ENCODE data around the gene INPP5E. TPM values are rescaled to one million over a fixed set of nuclear protein-coding genes. Genes with fewer than 3 reads are reported as not detected.

The INPP5E gene
- total and polyA plus RNA-seq, 10 of the 15 experiments (the other 5 are each of a cell fraction or from before 2014, with no cell fraction given): 0.24 to 16.0 (median 5.3) TPM

- TF ChIP-seq CHD4 (IDR thresholded peaks at IDR 0.05): no peak
Measured at GRCh38 chr9:136431782-136432350, 7.8 kb downstream of the INPP5E start (continued).

- H3K27me3 ChIP-seq (replicated peaks in 1 of 2; ENCODE audit: control insufficient read depth in 2 of 2, insufficient read depth in 2 of 2, low read length in 1 of 2): no peaks in the 10 kb centered on the region
- H3K4me2 ChIP-seq (ENCODE audit: control insufficient read depth, insufficient read depth): no peak overlapping the region
- ChIA-PET CTCF (no interaction called here), RAD21 (ENCODE audit: unreplicated experiment) (no interaction called here), SMC1A (ENCODE audit: uncharacterized antibody, unreplicated experiment) (no interaction called here), POLR2A (no interaction called here)
- no peaks in the 10 kb centered on the region for H3K4me1 ChIP-seq (ENCODE audit: control insufficient read depth, insufficient read depth, low read length)
- FAIRE-seq: no peak
- H4K20me1 ChIP-seq (ENCODE audit: control insufficient read depth, insufficient read depth): no peaks in the 10 kb centered on the region
- no peaks in the 10 kb centered on the region for H3K9me3 ChIP-seq (replicated peaks; ENCODE audit: control insufficient read depth, insufficient read depth, low read length)
- no peak for TF ChIP-seq CEBPB (IDR thresholded peaks at IDR 0.05; ENCODE audit: borderline replicate concordance in 1 of 2, low read depth in 2 of 2, low read length in 2 of 2)
- no peak for TF ChIP-seq PBX3 (IDR thresholded peaks at IDR 0.05; ENCODE audit: insufficient replicate concordance, low read depth, low read length)
- TF ChIP-seq BMI1 (IDR thresholded peaks at IDR 0.05; ENCODE audit: borderline replicate concordance): no peak
- TF ChIP-seq BRCA1 (IDR thresholded peaks at IDR 0.05; ENCODE audit: low read depth, low read length): no peak
- TF ChIP-seq HDAC6 (IDR thresholded peaks at IDR 0.05; ENCODE audit: unreplicated experiment): no peak
- TF ChIP-seq ZZZ3 (IDR thresholded peaks at IDR 0.05; ENCODE audit: control insufficient read depth, insufficient read length, low read depth): no peak
- H3K27ac ChIP-seq (ENCODE audit: control insufficient read depth, insufficient read depth): no peak overlapping the region
- WGBS (ENCODE audit: insufficient coverage, insufficient replicate concordance, low lambda C conversion rate, missing lambda C conversion rate): 95% methylated on average over 20 of the region's 29 CpGs
- no peak overlapping the region for H3K9ac ChIP-seq (ENCODE audit: control insufficient read depth, insufficient read depth, low read length)
- no peak for ATAC-seq
- H3K36me3 ChIP-seq (ENCODE audit: control insufficient read depth in 2 of 2, insufficient read depth in 2 of 2, low read length in 1 of 2): peaks cover 0 to 13% of the 10 kb centered on the region in 2 experiments; a peak in 2 of 4 replicates
- peaks cover 6% of the 10 kb centered on the region for H3K79me2 ChIP-seq (ENCODE audit: control insufficient read depth, insufficient read depth, low read length)
- intact Hi-C loops (cut with micrococcal nuclease; ENCODE audit: unreplicated experiment) (no loop called here), in situ Hi-C loops (cut with MboI) (no loop called here)
- BruUV-seq (replicated peaks): no TSS peak
- DNase-seq (ENCODE audit: low read depth, low spot score): no peak
- H3K4me3 ChIP-seq: no peak overlapping the region
- no peak overlapping the region for H2AFZ ChIP-seq (ENCODE audit: control insufficient read depth, low read depth, low read length)
Measured at GRCh38 chr9:136430588-136431234, 8.9 kb downstream of the INPP5E start.

Data from GM12878 (cell line).